HEK293 (cell line): ENCODE results near the gene TNFAIP8L2.

ENCODE experiments used
- CTCF ChIA-PET: fragments of 350-600 bp; formaldehyde crosslinking; extraction: SDS; loops from one replicate; lab custom pipeline; 2021; ENCODE audit warnings: antibody characterized with exemption; lab: Yijun Ruan, JAX
- POLR2A ChIA-PET: fragments of 300-600 bp; formaldehyde crosslinking; extraction: SDS; loops from one replicate; lab custom pipeline; 2020; ENCODE audit warnings: antibody characterized with exemption, inconsistent platforms; lab: Yijun Ruan, JAX
- H3K27ac ChIP-seq: fragments of 200-500 bp; sonication (Bioruptor generic); 2 replicates; pipeline ENCODE4 v1.5.1; 2014; ENCODE audit warnings: low read depth, low read length, control low read depth, inconsistent platforms; ENCODE audit errors: extremely low read depth
- H3K36me3 ChIP-seq, 2 experiments: fragments of 200-500 bp in 1 of 2; sonication (Bioruptor generic) in 1 of 2; 1 replicate in 1 of 2; 2 replicates in 1 of 2; pipeline ENCODE4 v1.5.1; 2014 to 2017; ENCODE audit warnings: inconsistent platforms in 2 of 2, low read length in 2 of 2; ENCODE audit not compliant: control insufficient read depth in 2 of 2, insufficient read depth in 1 of 2
- H3K4me1 ChIP-seq: fragments of 200-500 bp; sonication (Bioruptor generic); 2 replicates; pipeline ENCODE4 v1.5.1; 2014; ENCODE audit warnings: mild to moderate bottlenecking, low read length, inconsistent platforms; ENCODE audit not compliant: control insufficient read depth, insufficient read depth
- H3K4me3 ChIP-seq: 2 replicates; pipeline ENCODE4 v1.5.1; 2011; ENCODE audit warnings: low read depth, mild to moderate bottlenecking, control low read depth, low read length, moderate library complexity
- H3K9me3 ChIP-seq: fragments of 200-500 bp; sonication (Bioruptor generic); 2 replicates; pipeline ENCODE4 v1.5.1; 2014; ENCODE audit warnings: low read depth, low read length, inconsistent platforms; ENCODE audit not compliant: control insufficient read depth, insufficient read depth
- EGR2 ChIP-seq: fragments of 450-650 bp; formaldehyde crosslinking; IDR thresholded peaks from 2 replicates; pipeline ENCODE4 v1.5.1; 2016; ENCODE audit warnings: low read depth, missing biosample characterization, missing genetic modification characterization
- GLIS1 ChIP-seq: fragments of 450-650 bp; formaldehyde crosslinking; IDR thresholded peaks from 2 replicates; pipeline ENCODE4 v1.5.1; 2016; ENCODE audit warnings: missing biosample characterization, missing genetic modification characterization
- HOXD13 ChIP-seq: sonication (generic); formaldehyde crosslinking; IDR thresholded peaks from 2 replicates; pipeline ENCODE4 v1.8.0; 2022; ENCODE audit warnings: missing genetic modification reagents, borderline replicate concordance
- KLF8 ChIP-seq: fragments of 450-650 bp; formaldehyde crosslinking; IDR thresholded peaks from 2 replicates; pipeline ENCODE4 v1.5.1; 2016; ENCODE audit warnings: missing biosample characterization, missing genetic modification characterization
- SP3 ChIP-seq: fragments of 450-650 bp; formaldehyde crosslinking; IDR thresholded peaks from 2 replicates; pipeline ENCODE4 v1.5.1; 2016; ENCODE audit warnings: missing biosample characterization, missing genetic modification characterization
- TCF7L2 ChIP-seq: IDR thresholded peaks from 2 replicates; pipeline ENCODE4 v1.6.1; 2011; ENCODE audit warnings: low read depth, mild to moderate bottlenecking, inconsistent platforms, low read length, moderate library complexity, borderline replicate concordance
- ZBTB8A ChIP-seq: fragments of 450-650 bp; formaldehyde crosslinking; IDR thresholded peaks from 2 replicates; pipeline ENCODE4 v1.5.1; 2016; ENCODE audit warnings: missing biosample characterization, missing genetic modification characterization
- ZFHX2 ChIP-seq: fragments of 450-650 bp; formaldehyde crosslinking; conservative IDR thresholded peaks from 2 replicates; pipeline ENCODE4 v1.5.1; 2016; ENCODE audit warnings: missing biosample characterization, missing genetic modification characterization
- ZNF112 ChIP-seq: fragments of 450-650 bp; formaldehyde crosslinking; IDR thresholded peaks from 2 replicates; pipeline ENCODE4 v1.5.0; 2017; ENCODE audit warnings: missing biosample characterization, missing genetic modification characterization
- ZNF146 ChIP-seq: fragments of 450-650 bp; formaldehyde crosslinking; IDR thresholded peaks from 2 replicates; pipeline ENCODE4 v1.5.1; 2016; ENCODE audit warnings: missing biosample characterization, missing genetic modification characterization
- ZNF292 ChIP-seq: fragments of 450-650 bp; formaldehyde crosslinking; IDR thresholded peaks from 2 replicates; pipeline ENCODE4 v1.5.1; 2016; ENCODE audit warnings: low read depth, missing biosample characterization, missing genetic modification characterization, borderline replicate concordance
- ZNF404 ChIP-seq: fragments of 450-650 bp; formaldehyde crosslinking; IDR thresholded peaks from 2 replicates; pipeline ENCODE4 v1.5.1; 2017; ENCODE audit warnings: missing biosample characterization, missing genetic modification characterization
- ZNF473 ChIP-seq: fragments of 450-650 bp; formaldehyde crosslinking; IDR thresholded peaks from 2 replicates; pipeline ENCODE4 v1.5.1; 2017; ENCODE audit warnings: missing biosample characterization, missing genetic modification characterization
- ZNF521 ChIP-seq: fragments of 450-650 bp; formaldehyde crosslinking; IDR thresholded peaks from 2 replicates; pipeline ENCODE4 v1.5.1; 2017; ENCODE audit warnings: missing biosample characterization, mild to moderate bottlenecking, missing genetic modification characterization
- ZNF571 ChIP-seq: fragments of 450-650 bp; formaldehyde crosslinking; IDR thresholded peaks from 2 replicates; pipeline ENCODE4 v1.5.0; 2017; ENCODE audit warnings: missing biosample characterization, missing genetic modification characterization
- ZNF654 ChIP-seq: fragments of 450-650 bp; formaldehyde crosslinking; IDR thresholded peaks from 2 replicates; pipeline ENCODE4 v1.5.1; 2016; ENCODE audit warnings: low read depth, missing biosample characterization, missing genetic modification characterization
- ZNF777 ChIP-seq: fragments of 450-650 bp; formaldehyde crosslinking; IDR thresholded peaks from 2 replicates; pipeline ENCODE4 v1.5.1; 2017; ENCODE audit warnings: missing biosample characterization, missing genetic modification characterization, borderline replicate concordance
- ZNF791 ChIP-seq: fragments of 450-650 bp; formaldehyde crosslinking; IDR thresholded peaks from 2 replicates; pipeline ENCODE4 v1.5.1; 2016; ENCODE audit warnings: missing biosample characterization, missing genetic modification characterization
- ZXDB ChIP-seq: fragments of 450-650 bp; formaldehyde crosslinking; IDR thresholded peaks from 2 replicates; pipeline ENCODE4 v1.5.1; 2016; ENCODE audit warnings: missing biosample characterization, missing genetic modification characterization
- TF ChIP-seq, protein P1 (sequence below): fragments of 450-650 bp; formaldehyde crosslinking; IDR thresholded peaks from 2 replicates; pipeline ENCODE4 v1.5.1; 2016; ENCODE audit warnings: missing biosample characterization, missing genetic modification characterization, low read depth
- TF ChIP-seq, protein P2 (sequence below): fragments of 450-650 bp; formaldehyde crosslinking; conservative IDR thresholded peaks from 2 replicates; pipeline ENCODE4 v1.5.1; 2016; ENCODE audit warnings: low read depth, missing biosample characterization, missing genetic modification characterization
- TF ChIP-seq, protein P3 (sequence below): fragments of 450-650 bp; formaldehyde crosslinking; IDR thresholded peaks from 2 replicates; pipeline ENCODE4 v1.5.1; 2016; ENCODE audit warnings: missing biosample characterization, missing genetic modification characterization
- TF ChIP-seq, protein P4 (sequence below): fragments of 450-650 bp; formaldehyde crosslinking; IDR thresholded peaks from 2 replicates; pipeline ENCODE4 v1.5.1; 2017; ENCODE audit warnings: missing biosample characterization, missing genetic modification characterization
- TF ChIP-seq, protein P5 (sequence below): fragments of 450-650 bp; IDR thresholded peaks from 2 replicates; pipeline ENCODE4 v1.5.1; 2018; ENCODE audit warnings: missing biosample characterization, missing genetic modification characterization
- TF ChIP-seq, protein P6 (sequence below): fragments of 450-650 bp; formaldehyde crosslinking; IDR thresholded peaks from 2 replicates; pipeline ENCODE4 v1.5.1; 2017; ENCODE audit warnings: missing biosample characterization, missing genetic modification characterization

TNFAIP8L2 gene

DNA sequence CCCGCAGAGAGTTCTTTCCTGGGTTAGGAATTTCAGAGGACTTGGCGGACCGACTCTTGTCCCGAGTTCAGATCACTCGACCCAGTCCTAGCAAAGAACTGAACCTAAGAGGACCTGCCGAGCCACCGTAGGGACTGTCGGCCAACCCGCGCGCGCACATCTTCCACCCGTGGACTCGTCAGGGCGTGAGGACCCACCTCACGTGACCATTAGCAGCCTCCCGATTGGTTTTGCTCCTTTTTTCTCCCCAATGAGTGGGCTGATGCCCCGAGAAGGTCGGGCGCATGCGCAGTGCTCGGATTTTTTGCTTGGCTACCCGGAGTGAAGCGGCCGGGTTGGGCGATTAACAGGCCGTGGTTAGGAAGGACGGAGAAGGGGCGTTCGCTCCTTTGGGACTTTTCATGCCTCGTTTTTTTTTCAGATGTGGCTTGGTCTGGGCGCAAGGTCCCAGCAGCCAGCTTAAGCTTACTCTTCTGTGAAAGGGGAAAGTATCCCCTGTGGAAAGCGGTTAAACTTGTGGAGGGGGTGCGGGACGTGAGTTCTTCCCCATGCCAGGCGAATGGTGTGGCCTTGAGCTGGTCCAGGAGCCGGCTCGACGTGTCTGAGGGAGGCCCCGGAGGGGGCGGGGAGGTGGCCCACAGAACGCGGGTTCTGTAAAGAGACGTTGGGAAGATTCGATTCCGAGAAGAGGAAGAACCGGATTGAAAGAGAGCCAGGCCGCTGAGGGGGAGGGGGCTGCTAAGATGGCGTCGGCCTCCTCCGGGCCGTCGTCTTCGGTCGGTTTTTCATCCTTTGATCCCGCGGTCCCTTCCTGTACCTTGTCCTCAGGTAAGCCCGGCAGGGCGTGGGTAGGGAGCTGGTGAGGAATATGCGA, 42.0 kb downstream of the TNFAIP8L2 start, which contains the start of gene PIP5K1A:
TSS of gene PIP5K1A (plus strand) at position 299 of the 874 bp plus-strand sequence. CDS start at position 744, 445 bp downstream.
- Histone ChIP-seq H3K4me1 (peaks cover 8% of the 10 kb centered on the region), H3K9me3 (no peaks in the 10 kb centered on the region), H3K36me3 (peaks cover 14 to 19% of the 10 kb centered on the region in 2 experiments; a peak in 2 of 3 replicates), H3K4me3 (peak within 1 kb of the TSS; percentile 94), H3K27ac (peak within 1 kb of the TSS; percentile 80)
- ChIA-PET CTCF (interaction anchor here (0.5 to 1.0 kb wide), 4 partner anchors 9 to 577 kb away, joined by 3 to 6 read pairs (median 4); no protein-coding TSS in a partner anchor), POLR2A (interaction anchor here (0.5 to 2.2 kb wide), 6 partner anchors 9 to 129 kb away, joined by 3 to 12 read pairs (median 6); partner anchors contain the start of genes PSMD4, VPS72 and ZNF687)
- peak; percentile 35; the same call in 1 of the 2 replicates for TF ChIP-seq KLF8 (tag by site-specific recombination)
- no peak for TF ChIP-seq ZNF654
- TF ChIP-seq TCF7L2 = peak; percentile 84; the same call in 1 of the 2 replicates
- no peak for TF ChIP-seq EGR2
- no peak for TF ChIP-seq ZNF521 (tag by site-specific recombination)
- no peak for TF ChIP-seq ZNF571 (tag by site-specific recombination)
- TF ChIP-seq ZXDB (tag by site-specific recombination) = peak; percentile 82
- TF ChIP-seq ZNF292 (tag by site-specific recombination) = no peak
- TF ChIP-seq SP3 = no peak; the same call in 1 of the 2 replicates
- no peak for TF ChIP-seq ZNF777 (tag by site-specific recombination)
- TF ChIP-seq, protein P1, sequence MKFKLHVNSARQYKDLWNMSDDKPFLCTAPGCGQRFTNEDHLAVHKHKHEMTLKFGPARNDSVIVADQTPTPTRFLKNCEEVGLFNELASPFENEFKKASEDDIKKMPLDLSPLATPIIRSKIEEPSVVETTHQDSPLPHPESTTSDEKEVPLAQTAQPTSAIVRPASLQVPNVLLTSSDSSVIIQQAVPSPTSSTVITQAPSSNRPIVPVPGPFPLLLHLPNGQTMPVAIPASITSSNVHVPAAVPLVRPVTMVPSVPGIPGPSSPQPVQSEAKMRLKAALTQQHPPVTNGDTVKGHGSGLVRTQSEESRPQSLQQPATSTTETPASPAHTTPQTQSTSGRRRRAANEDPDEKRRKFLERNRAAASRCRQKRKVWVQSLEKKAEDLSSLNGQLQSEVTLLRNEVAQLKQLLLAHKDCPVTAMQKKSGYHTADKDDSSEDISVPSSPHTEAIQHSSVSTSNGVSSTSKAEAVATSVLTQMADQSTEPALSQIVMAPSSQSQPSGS (tag by site-specific recombination) = no peak
- no peak for TF ChIP-seq HOXD13 (CRISPR knock-in tag)
- TF ChIP-seq, protein P2, sequence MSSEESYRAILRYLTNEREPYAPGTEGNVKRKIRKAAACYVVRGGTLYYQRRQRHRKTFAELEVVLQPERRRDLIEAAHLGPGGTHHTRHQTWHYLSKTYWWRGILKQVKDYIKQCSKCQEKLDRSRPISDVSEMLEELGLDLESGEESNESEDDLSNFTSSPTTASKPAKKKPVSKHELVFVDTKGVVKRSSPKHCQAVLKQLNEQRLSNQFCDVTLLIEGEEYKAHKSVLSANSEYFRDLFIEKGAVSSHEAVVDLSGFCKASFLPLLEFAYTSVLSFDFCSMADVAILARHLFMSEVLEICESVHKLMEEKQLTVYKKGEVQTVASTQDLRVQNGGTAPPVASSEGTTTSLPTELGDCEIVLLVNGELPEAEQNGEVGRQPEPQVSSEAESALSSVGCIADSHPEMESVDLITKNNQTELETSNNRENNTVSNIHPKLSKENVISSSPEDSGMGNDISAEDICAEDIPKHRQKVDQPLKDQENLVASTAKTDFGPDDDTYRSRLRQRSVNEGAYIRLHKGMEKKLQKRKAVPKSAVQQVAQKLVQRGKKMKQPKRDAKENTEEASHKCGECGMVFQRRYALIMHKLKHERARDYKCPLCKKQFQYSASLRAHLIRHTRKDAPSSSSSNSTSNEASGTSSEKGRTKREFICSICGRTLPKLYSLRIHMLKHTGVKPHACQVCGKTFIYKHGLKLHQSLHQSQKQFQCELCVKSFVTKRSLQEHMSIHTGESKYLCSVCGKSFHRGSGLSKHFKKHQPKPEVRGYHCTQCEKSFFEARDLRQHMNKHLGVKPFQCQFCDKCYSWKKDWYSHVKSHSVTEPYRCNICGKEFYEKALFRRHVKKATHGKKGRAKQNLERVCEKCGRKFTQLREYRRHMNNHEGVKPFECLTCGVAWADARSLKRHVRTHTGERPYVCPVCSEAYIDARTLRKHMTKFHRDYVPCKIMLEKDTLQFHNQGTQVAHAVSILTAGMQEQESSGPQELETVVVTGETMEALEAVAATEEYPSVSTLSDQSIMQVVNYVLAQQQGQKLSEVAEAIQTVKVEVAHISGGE = 0 out of 2 replicates have a peak, but pooled peaks have one; percentile 12
- TF ChIP-seq, protein P3, sequence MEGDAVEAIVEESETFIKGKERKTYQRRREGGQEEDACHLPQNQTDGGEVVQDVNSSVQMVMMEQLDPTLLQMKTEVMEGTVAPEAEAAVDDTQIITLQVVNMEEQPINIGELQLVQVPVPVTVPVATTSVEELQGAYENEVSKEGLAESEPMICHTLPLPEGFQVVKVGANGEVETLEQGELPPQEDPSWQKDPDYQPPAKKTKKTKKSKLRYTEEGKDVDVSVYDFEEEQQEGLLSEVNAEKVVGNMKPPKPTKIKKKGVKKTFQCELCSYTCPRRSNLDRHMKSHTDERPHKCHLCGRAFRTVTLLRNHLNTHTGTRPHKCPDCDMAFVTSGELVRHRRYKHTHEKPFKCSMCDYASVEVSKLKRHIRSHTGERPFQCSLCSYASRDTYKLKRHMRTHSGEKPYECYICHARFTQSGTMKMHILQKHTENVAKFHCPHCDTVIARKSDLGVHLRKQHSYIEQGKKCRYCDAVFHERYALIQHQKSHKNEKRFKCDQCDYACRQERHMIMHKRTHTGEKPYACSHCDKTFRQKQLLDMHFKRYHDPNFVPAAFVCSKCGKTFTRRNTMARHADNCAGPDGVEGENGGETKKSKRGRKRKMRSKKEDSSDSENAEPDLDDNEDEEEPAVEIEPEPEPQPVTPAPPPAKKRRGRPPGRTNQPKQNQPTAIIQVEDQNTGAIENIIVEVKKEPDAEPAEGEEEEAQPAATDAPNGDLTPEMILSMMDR = no peak
- no peak for TF ChIP-seq ZNF112
- TF ChIP-seq, protein P4, sequence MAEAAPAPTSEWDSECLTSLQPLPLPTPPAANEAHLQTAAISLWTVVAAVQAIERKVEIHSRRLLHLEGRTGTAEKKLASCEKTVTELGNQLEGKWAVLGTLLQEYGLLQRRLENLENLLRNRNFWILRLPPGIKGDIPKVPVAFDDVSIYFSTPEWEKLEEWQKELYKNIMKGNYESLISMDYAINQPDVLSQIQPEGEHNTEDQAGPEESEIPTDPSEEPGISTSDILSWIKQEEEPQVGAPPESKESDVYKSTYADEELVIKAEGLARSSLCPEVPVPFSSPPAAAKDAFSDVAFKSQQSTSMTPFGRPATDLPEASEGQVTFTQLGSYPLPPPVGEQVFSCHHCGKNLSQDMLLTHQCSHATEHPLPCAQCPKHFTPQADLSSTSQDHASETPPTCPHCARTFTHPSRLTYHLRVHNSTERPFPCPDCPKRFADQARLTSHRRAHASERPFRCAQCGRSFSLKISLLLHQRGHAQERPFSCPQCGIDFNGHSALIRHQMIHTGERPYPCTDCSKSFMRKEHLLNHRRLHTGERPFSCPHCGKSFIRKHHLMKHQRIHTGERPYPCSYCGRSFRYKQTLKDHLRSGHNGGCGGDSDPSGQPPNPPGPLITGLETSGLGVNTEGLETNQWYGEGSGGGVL (tag by site-specific recombination) = peak; percentile 51
- TF ChIP-seq, protein P5, sequence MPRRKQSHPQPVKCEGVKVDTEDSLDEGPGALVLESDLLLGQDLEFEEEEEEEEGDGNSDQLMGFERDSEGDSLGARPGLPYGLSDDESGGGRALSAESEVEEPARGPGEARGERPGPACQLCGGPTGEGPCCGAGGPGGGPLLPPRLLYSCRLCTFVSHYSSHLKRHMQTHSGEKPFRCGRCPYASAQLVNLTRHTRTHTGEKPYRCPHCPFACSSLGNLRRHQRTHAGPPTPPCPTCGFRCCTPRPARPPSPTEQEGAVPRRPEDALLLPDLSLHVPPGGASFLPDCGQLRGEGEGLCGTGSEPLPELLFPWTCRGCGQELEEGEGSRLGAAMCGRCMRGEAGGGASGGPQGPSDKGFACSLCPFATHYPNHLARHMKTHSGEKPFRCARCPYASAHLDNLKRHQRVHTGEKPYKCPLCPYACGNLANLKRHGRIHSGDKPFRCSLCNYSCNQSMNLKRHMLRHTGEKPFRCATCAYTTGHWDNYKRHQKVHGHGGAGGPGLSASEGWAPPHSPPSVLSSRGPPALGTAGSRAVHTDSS = peak; percentile 29; the same call in 1 of the 2 replicates
- TF ChIP-seq, protein P6, sequence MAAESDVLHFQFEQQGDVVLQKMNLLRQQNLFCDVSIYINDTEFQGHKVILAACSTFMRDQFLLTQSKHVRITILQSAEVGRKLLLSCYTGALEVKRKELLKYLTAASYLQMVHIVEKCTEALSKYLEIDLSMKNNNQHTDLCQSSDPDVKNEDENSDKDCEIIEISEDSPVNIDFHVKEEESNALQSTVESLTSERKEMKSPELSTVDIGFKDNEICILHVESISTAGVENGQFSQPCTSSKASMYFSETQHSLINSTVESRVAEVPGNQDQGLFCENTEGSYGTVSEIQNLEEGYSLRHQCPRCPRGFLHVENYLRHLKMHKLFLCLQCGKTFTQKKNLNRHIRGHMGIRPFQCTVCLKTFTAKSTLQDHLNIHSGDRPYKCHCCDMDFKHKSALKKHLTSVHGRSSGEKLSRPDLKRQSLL (tag by site-specific recombination) = no peak
- no peak for TF ChIP-seq ZNF791
- TF ChIP-seq ZNF146 (tag by site-specific recombination) = no peak
- no peak for TF ChIP-seq ZNF404 (tag by site-specific recombination)
- 0 out of 2 replicates have a peak, but pooled peaks have one; percentile 5 for TF ChIP-seq ZBTB8A (tag by site-specific recombination)
- TF ChIP-seq GLIS1 = no peak
- no peak for TF ChIP-seq ZFHX2 (tag by site-specific recombination)
- no peak for TF ChIP-seq ZNF473 (tag by site-specific recombination)
